GM20431 (cell line): ENCODE data around the gene DUSP3.

Source experiments
- in situ Hi-C: fragments of 300-500 bp; cut with MseI, MboI; formaldehyde crosslinking; loops from one replicate; pipeline ENCODE4 v1.15.0; 2020; ENCODE audit warnings: low sequenced_read_pairs; ENCODE audit not compliant: unreplicated experiment

DUSP3 gene

DNA sequence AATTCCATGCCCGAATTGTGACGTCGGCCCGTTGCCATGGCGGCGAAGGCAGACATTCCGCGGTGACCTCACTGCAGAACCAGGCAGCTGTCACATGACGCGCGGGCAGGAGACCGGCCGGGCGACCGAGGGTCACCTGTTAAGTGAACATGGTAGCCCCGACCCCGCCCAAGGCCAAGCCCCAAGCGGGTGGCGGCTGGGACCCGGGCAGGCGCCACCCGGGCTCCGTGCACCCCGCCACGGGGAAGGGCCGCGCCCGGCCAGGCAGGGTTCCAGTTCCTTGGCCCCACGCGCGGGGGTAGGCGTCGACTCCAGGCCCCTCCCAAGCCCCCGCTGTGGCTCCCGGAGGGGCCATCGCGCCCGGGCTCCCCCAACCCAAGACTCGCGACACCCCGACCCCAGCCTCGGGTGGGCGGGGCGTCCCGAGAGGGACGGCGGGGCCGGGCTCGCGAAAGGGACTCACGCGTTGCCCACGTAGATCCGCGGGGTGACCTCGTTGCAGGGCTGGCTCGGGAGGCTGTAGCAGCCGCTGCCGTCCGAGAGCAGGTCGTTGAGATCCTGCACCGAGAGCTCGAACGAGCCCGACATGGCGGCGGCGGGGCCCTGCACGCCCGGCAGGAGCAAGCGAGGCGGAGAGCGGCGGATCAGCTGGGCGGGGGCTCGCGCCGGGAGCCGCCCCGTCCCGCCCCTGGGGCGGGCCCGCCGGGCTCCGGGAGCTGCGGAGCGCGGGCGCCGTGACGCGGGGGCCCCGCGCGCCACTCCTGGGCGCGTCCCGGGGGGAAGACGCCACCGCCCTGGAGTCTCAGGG, at the start of gene DUSP3:
Gene DUSP3 (minus strand): TSS at position 641 of the 808 bp plus-strand sequence. CDS start 53 bp downstream, at position 588.
- in situ Hi-C loops, result no loop called here

DNA sequence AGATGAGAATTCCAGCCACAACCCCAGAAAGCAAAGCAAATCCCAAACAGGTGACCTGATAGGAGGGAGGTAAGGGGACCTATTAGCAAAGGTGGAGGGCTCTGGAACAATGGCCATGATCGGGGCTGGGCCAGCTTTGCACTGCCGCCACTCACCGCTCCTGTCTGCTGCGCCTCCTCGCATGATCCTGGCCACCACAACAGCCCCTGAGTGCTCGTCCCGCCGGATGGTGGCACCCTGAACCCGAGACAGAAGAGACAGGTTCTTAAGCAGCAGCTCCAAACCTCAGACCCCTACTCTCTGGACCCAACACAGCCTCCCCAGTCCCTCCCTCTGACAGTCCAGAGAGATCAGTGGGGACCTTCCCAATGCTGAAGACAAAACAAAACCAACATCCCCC, 48.8 kb upstream of the DUSP3 start:
- in situ Hi-C loops, result no loop called here

DNA sequence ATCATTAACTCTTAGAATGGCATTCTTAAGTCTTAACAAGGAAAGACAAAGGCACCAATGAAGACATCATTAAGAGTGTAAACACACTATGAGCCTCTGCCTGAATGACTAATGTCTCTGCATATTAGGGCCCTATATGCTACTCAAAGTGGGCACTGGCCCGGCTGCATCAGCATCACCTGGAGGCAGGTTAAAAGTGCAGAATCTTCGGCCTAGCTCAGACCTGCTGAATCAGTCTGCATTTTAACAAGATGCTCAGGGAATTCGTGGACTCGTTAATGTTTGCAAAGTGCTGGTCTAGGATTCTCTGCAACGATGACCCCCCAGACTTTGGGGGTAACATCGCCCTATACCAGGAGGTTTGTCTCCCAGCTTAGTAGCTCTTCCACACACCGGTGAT, 47.4 kb upstream of the DUSP3 start:
- in situ Hi-C loops, result no loop called here

DNA sequence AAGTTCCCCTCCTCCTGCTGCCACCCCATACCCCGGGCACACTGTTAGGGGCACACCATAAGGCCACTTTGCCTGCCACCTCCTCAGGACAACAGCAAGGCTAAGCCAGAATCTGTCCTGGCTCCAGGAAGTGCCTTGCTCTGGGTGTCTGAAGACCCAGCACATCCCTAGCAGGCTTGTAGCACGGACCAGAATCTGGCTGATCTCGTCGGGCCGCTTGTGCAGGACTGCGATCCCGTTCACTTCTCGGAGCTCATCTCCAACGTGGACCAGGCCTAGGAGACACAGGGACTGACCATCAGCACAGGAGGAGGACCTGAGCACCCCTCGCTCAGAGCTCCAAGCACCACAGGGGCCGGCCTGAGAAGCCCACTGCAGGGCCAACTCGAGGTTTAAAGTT, 46.8 kb upstream of the DUSP3 start:
- in situ Hi-C loops, result no loop called here

DNA sequence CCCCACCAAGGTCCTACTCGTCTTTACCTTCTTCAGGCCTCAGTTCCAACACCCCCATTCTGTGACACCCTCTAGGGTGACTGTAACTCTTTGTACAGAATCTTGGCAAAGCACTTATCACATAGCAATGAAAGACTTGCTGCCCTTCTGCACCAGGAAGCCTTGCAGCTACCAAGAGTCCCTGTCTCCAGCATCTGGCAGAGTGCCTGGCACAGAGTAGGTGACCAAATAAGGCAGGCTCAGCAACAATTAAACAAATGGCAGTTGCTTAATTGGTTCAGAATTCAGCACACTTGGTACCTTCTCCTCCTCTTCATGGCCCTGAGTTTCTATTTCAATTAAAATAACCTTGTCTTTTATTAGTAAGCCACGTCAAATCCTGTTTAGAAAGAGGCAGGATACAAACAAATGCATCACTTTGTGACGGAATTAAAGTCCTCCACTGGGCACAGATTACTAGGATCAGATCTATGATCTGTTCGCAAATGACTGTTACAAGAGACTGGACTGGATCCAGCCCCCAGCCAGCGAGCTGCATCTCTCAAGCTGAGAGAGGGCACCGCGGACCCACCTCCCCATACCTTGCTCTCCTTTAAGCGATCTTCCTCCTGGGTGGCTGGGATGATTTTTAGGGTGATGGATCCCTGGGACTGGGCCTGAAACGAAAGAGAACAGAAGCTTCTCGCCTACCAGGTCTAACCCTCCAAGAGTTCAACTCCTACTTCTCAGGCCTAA, 44.7 kb upstream of the DUSP3 start:
- in situ Hi-C loops, result no loop called here

DNA sequence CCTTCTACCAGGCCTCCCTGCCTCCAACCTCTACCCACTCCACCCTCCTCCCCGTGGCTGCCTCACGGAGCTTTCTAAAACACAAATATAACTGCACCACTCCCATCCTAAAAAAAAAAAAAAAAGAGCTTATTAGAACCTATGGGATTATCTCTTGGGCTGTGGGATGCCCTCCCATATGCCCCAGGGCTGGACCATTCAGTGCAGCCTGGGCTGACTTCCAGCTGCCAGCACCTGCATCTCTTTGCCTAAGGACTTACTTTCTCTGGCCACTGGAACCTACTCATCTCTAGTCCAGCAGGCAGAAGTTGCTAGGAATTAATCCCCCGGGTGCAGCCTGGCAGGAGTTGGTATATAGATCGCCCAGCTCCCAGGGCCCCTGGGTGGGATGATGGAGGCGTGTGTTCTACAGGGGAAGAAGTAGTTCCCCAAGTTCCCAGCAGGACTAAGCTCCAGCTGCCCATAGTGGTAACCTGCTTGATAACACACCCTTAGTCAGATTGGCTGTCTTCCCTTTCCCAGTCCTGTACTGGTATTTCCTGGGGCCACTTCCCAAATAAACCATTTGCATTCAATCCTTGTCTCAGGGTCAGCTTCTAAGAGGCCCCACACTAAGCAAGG, 43.9 kb upstream of the DUSP3 start:
- in situ Hi-C loops, result no loop called here

DNA sequence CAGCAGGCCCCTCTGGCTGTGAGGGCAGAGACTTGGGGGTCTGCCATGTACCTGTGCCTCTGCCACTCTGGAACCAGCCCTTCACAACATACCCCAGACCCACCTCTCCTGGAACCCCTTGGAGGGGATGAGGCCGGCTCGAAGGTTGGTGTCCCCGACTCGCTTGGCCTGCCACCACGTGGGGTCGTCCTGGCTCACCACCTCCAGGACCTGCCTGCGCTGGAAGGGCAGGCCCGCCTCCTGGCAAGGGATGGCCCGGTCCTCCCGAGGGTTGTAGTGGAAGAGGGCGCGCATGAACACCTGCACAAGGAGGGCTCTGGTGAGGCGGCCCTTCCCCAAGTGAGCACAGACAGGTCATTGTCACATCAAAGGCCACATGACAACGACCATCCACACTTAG, 42.0 kb upstream of the DUSP3 start:
- in situ Hi-C loops, result no loop called here

DNA sequence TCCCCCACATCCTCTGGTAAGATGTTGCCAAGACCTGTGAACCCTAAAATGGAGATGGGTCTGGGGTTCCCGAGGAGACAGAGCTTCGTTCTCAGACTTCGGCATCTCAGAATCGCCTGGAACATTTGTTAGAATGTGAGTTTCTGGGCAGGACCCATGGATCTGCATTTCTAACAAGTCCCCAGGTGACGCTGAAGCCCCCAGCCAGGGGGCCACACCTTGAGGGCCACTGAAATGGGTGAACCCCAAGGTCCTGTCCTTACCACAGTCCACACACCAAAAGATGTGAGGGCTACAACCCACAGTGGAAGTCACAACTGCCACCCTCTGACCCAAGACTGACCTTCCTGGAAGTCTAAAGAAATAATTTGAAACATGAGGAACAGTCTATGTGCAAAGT, 40.2 kb upstream of the DUSP3 start:
- in situ Hi-C loops, result no loop called here

DNA sequence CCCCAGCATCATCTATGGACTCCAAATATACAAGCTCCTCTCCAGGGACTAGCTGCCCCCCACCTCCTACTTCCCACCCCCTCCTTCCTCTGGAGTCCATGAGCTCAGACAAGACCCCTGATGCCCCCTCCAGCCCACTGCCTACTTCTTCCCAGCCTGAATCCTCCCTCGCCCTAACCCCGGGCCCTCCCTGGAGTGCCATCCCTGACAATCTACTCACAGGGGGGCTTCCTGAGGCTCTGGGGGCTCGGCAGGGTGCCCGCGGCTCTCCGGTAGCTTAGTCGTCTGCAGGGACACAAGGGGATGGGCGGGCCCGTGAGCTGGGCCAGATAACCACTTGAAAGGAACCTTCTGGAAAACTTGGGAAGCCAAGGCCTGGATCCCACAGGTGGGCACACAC, 39.0 kb upstream of the DUSP3 start:
- in situ Hi-C loops, result no loop called here

DNA sequence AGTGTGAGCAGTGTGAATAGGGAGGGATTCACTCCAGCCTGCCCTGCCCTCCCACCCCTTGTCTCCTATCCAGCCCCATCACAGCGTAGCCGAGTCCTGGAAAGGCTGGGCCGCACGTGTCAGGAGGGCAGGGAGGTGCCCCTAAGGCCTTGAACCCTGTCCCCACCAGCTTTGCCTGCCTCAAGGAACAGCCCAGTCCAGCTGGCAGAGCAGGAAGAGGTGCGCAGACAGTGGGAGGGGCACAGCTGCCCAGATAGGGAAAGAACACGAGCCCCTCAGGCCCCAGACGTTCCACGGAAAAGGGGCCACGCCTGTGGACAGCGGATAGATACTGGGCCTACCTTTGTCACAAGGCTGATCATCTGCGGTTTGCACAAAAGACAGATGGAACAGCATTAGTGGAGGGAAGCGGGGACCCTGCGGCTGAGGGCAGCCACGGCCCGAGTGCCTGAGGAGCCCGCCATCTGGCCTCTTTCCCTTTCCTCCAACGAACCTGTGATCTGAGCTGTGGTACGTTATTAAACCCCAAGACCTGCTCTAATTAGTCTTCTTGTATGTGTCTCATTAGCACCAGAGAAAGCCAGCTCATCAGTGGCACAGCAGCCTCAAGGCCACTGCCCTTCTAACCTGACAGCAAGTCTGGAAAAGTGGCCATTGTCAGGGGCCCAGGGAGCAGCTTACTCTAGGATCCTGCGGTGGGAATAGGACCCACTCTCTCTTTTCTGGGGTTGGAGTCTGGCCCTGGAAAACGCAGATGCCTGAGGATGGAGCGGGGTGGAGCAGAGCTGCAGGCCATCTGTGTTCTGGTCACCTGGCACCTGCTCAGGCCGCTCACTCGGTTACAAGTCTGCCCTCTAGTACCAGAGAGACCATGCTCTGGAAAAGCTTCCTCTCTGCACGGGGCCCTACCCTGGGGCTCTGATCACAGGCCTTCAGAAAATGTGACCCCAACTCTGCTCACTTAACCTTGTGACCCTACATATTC, 37.9 kb upstream of the DUSP3 start:
- in situ Hi-C loops, result no loop called here

DNA sequence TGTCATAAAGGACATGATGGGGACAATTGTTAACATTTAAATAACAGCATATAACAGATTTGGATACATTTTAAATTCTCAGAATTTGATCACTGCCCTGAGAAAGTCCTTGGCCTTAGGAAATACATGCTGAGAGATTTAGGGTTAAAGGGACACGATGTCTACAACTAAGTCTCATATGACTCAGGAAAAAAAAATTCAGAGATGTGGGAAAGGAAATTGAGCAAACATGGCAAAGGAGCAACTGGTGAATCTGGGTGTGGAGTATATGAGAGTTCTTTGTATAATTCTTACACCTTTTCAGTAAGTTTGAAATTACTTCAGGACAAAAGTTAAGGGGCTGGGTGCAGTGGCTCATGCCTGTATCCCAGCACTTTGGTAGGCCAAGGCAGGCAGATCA, 35.9 kb upstream of the DUSP3 start:
- in situ Hi-C loops, result no loop called here

DNA sequence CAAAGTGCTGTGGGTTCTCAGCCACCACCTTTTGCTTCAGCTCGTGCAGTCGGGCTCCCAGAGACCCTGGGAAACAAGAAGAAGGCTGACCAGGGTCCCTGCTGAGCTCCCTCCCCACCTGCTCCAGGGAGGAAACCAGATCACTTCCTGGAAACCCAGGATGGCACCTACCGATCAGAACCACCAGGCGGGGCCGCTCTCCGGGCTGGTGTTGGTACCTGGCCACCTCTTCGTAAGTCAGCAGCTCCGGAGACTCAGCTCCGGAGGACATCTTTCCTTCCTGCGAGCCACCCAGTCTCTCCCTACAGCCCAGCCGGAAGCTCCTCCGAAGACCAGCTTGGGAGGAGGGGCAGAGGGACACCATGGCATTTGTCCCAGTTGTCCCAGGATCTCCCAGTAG, 35.2 kb upstream of the DUSP3 start:
- in situ Hi-C loops, result no loop called here

DNA sequence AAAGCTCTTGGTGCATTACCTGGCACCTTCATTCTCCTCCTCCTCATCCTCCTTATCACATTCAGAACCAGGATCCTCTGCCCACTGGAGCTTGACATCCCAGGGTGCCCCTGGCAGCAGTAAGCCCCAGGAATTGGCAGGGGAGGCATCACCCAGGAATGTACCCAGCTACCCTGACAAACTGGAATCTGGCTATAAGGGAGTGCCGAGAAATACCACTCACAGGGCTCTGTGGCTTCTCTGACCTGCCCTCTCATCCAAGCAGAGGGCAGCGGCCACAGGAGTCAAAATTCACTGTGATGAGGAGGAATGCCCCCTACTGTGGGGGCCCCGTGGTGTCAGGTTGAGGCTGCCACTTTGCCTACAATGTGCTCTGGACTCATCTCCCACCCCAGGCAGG, 34.6 kb upstream of the DUSP3 start:
- in situ Hi-C loops, result no loop called here

DNA sequence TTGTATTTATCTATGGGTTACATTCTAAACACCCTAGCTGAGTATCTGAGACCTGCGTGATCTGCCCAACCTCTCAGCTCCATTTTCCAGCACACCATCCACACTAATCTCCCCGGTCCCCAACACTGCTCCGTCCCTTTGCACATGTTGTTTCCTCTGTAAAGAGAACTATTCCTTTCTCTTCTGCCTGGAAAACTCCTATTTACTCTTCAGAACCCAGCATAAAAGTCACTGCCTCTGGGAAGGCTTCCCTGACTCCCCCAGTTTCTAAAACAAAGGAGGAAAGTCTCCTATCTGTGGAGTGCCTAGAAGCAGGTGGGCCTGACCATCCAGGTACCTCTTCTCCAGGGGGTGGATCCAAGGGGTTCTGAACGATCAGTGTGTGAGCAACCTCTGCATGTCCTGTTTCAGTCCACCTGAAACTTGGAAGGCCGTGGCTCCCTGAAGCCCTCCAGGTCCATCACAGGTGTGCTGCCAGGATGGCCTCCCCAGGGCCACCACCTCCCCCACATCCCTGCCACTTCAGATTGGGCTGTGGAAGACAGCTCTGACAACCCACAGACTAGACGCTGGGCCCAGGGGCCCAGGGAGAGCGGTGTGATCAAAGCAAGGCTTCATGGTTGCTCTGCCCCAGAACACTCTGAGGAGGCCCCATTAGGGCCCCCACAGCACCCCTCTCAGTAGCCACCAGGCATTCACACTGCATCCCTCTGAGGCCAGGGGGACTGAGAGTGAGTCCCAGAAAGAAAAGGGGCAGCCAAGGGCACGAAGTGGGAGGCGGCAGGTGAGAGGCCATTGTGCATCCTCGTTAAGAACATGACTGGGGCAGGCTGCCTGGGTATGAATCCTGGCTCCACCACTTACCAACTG, 33.9 kb upstream of the DUSP3 start:
- in situ Hi-C loops, result no loop called here

DNA sequence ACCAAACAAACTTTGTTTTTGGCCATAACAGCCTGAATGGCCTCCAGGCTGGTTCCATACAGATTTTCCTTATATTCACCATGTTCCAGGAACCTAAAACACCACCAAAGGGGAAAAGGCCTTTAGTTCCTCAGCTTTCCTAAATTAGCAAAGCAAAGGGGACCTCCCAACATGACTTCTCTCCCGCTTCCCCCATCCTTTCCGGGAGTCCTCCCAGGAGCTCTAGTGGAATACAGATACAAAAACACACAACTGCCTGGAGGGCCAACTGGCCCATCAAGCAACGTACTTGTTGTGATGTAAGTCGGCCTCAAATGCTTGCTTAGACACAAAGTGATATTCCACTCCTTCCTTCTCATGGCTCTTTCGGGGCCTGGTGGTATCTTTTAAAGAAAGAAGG, 32.0 kb upstream of the DUSP3 start:
- in situ Hi-C loops, result no loop called here

DNA sequence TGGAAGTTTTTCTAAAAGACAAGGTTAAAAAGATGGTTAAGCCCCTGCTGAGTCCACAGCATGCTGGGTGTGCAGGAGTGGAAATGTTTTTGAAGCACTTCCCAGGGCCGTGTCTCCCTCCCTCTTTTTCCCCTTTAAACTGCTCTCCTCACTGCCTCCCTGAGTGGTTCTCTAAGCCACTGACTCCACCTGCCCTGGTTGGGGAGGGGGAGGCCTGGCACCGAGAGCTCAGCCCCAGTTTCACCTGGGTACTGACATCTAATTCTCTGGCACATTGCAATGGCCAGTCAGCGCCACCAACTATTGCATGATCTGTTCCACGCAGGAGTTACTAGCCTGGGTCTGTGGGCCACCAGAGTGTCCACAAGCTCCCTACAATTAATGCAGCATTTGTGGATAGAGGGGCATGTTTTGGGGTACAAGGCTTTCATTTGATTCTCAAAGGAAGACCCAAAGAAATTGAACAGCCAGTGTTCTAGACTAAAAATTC, 31.5 kb upstream of the DUSP3 start:
- in situ Hi-C loops, result no loop called here

DNA sequence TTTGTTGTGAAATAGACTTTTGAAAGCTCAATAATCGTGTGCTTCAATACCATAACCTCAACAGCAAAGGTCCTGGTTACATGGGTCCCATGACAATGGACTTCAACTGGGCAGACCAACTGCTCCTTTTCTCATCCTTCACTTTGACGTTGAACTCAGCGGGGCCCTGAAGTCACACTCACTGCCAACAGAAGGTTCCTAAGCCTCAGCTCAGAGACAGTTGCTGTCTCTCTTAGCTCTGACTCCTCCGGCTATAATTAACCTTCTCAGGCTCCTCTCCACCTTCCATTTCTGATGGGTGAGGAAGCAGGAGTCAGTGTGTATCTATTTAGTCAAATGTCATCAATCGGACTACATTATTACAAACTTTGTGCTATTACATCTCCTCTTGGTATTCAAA, 30.3 kb upstream of the DUSP3 start:
- in situ Hi-C loops, result no loop called here

DNA sequence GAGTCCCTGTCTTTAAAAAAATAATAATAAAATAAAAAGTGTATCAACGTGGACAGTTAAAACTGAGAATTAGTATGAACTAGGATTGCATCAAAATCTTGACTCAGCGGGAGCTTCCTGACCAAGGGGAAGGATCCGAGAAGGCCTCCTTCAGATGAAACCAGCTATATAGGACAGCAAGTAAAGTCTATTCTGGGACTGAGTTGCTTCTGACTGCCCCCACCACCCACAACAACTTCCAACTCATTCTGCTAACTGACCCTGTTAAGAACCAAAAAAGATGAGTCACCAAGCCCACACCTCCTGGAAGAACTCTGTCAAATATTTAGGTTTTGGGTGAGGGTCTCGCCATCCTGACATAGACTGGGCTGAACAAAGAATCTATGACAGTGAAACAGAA, 29.3 kb upstream of the DUSP3 start:
- in situ Hi-C loops, result no loop called here

DNA sequence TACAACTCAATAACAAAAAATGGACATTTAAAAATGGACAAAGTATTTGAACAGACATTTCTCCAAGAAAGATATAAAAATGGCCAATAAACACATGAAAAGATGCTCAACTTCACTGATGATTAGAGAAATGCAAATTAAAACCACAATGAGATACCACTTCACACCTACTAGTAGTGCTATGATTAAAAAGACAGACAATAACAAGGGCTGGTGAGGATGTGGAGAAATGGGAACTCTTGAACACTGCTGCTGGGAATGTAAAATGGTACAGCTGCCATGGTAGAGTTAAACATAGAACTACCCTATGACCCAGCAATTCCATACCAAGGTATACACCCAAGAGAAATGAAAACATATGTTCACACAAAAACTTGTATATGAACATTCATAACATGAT, 26.3 kb upstream of the DUSP3 start:
- in situ Hi-C loops, result no loop called here
